Gastroesophageal sphincter (tissue), 4 donors: ENCODE measurements around the gene ETV3L. TPM values are rescaled to one million over a fixed set of nuclear protein-coding genes. Genes with fewer than 3 reads are reported as not detected.

ENCODE experiments used
- ATAC-seq: fragments of 150-250 bp; one replicate; pipeline ENCODE4 v1.9.1; 2016; ENCODE audit warnings: mild to moderate bottlenecking, moderate library complexity
- H3K27ac ChIP-seq, 4 donors: fragments of 200-600 bp; sonication (generic) in 3 of 4; 1 replicate in 3 of 4; 2 replicates in 1 of 4; pipeline ENCODE4 v1.5.1; 2016 to 2019
- H3K27me3 ChIP-seq: fragments of 200-600 bp; sonication (generic); one replicate; pipeline ENCODE4 v1.5.1; 2019
- H3K36me3 ChIP-seq, 2 donors: fragments of 200-600 bp; sonication (generic); one replicate each; pipeline ENCODE4 v1.5.1; 2019; ENCODE audit warnings: control low read depth in 1 of 2
- H3K4me1 ChIP-seq, 3 donors: fragments of 200-600 bp; sonication (generic); 1 replicate in 2 of 3; 2 replicates in 1 of 3; pipeline ENCODE4 v1.5.1; 2016 to 2019; ENCODE audit warnings: control low read depth in 2 of 3
- H3K4me3 ChIP-seq, 2 donors: fragments of 200-600 bp; sonication (generic); one replicate each; pipeline ENCODE4 v1.5.1; 2019; ENCODE audit warnings: mild to moderate bottlenecking in 1 of 2, moderate library complexity in 1 of 2
- H3K9me3 ChIP-seq, 3 donors: fragments of 200-600 bp; sonication (generic); one replicate each; pipeline ENCODE4 v1.5.1; 2017 to 2019; ENCODE audit warnings: control low read depth in 2 of 3
- CTCF ChIP-seq, 4 experiments: fragments of 200-600 bp in 2 of 4; fragments of 450-650 bp in 2 of 4; sonication (generic) in 1 of 4; IDR thresholded peaks; one replicate each; pipeline ENCODE4 v1.5.1; 2017 to 2019; ENCODE audit warnings: antibody characterized with exemption in 4 of 4, mild to moderate bottlenecking in 2 of 4, moderate library complexity in 2 of 4
- EP300 ChIP-seq: sonication (generic); formaldehyde crosslinking; IDR thresholded peaks from one replicate; pipeline ENCODE4 v1.6.1; 2017; ENCODE audit warnings: antibody characterized with exemption, mild to moderate bottlenecking
- POLR2A ChIP-seq, 2 donors: fragments of 450-650 bp; IDR thresholded peaks; one replicate each; pipeline ENCODE4 v1.6.1; 2017; ENCODE audit warnings: antibody characterized with exemption in 2 of 2, mild to moderate bottlenecking in 2 of 2, moderate library complexity in 1 of 2
- POLR2AphosphoS5 ChIP-seq: sonication (generic); formaldehyde crosslinking; IDR thresholded peaks from one replicate; pipeline ENCODE4 v1.6.1; 2017; ENCODE audit warnings: antibody characterized with exemption
- WGBS, 2 donors: methylation state at CpG; one replicate each; pipeline ENCODE4 v1.1.5; 2018; ENCODE audit warnings: low coverage in 1 of 2; 5-methylcytosine and 5-hydroxymethylcytosine counted together
- total RNA-seq, 4 donors: library from RNA; depleted of rRNA; stranded (reverse); fragments of >200 nt; gene quantifications; one replicate each; pipeline ENCODE4 v1.1.0, GENCODE V29; 2016

Gene ETV3L
- total RNA-seq, 4 donors from 2014 or later = not detected

DNA sequence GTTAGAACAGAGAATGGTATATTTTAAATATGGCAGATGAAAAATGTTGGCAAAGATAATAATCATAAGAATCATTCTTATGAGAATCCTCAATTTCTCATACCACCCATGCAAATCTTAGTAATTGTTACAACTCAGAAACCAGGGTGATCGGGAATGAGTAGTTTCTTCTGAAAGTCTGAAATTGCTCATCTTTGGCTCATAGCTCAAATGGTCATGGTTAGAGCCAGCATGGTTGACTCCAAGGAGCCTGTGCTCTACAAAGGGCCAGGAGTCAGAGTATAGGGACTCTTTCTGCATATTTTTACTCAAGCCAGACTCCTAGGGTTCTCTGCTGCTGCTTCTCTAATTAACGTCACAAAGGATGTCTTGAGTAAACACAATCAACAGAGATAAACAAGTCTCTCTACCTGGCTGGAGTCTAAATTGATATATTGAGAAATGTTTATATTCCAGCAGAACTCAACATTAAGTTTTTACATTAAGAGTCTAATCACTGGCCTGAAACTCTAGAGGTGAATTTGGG lies 40.5 kb upstream of the ETV3L start:
- ATAC-seq = no peak
- H3K9me3 ChIP-seq = no peaks in the 10 kb centered on the region
- H3K36me3 ChIP-seq = peaks cover 0 to 9% of the 10 kb centered on the region in 2 donors
- TF ChIP-seq CTCF (IDR thresholded peaks at IDR 0.05) (no peak), POLR2A (IDR thresholded peaks at IDR 0.05) (no peak), EP300 (no peak), POLR2AphosphoS5 (no peak)
- no peaks in the 10 kb centered on the region for H3K27me3 ChIP-seq
- no peak overlapping the region for H3K4me3 ChIP-seq
- H3K27ac ChIP-seq = no peak overlapping the region
- H3K4me1 ChIP-seq = peaks cover 3 to 34% (median 11%) of the 10 kb centered on the region in 3 donors
- WGBS, 2 donors = 53 to 80% methylated on average over 2 of the region's 2 CpGs

- Histone ChIP-seq H3K27me3 (no peaks in the 10 kb centered on the region), H3K9me3 (no peaks in the 10 kb centered on the region), H3K27ac (peak overlapping the region; percentile 91 to 98 (median 97)), H3K4me3 (peak overlapping the region; percentile 63 to 96), H3K36me3 (peaks cover 0 to 19% of the 10 kb centered on the region in 2 donors), H3K4me1 (peaks cover 3 to 34% (median 11%) of the 10 kb centered on the region in 3 donors)
- TF ChIP-seq POLR2AphosphoS5 = no peak
- TF ChIP-seq POLR2A (IDR thresholded peaks at IDR 0.05) = no peak
- TF ChIP-seq CTCF (IDR thresholded peaks at IDR 0.05) = no peak
- no peak for TF ChIP-seq EP300
- 19 to 24% methylated on average over 7 to 9 of the region's 9 CpGs for WGBS, 2 donors
- no peak for ATAC-seq
Observed at GRCh38 chr1:157139052-157139715, 39.6 kb upstream of the ETV3L start.

DNA sequence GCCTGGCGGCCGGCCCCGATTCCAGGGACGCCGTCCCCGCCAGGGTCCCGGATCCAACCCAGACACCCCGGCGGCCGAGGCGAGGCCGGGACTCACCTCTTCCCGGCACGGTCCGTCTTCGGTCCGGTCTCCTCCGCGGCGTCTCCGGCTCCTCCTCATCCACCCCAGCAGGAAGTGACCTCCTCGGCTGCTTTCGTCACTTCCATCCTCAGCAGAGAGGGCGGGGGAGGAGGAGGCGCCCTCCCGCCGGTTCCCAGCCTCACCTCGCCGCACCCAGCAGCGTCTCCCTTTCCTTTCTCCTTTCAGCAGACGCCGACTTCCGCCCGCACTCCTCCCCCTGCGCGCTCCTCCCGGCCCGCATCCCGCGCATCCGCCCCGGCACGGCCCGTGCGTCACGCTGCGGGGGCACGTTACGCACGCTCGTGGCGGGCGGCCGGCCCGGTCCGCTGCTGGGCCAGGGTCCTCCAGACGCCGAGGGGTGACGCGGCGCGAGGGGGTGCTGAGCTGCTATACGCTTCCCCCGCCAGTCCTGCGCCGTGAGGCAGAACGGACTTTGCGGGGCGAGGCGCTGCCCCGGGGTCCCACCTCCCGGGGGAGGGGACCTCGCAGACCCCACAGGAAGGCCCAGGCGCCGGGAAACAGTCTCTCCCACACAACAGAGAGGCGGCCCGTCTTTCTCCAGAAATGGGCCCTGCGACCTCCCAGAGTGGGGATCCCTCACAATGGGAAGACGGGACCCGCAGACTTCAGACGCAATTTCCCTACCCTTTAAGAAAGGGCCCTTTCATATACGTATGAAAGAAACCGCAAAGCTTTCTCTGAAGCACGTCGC lies 38.8 kb upstream of the ETV3L start, which contains the start of gene ETV3:
ETV3 (minus strand) TSS at position 176 of the 832 bp plus-strand sequence. CDS start 2,043 bp downstream, outside the sequence.
- Histone ChIP-seq H3K9me3 (no peaks in the 10 kb centered on the region), H3K4me3 (peak within 1 kb of the TSS; percentile 63 to 96), H3K27ac (peak within 1 kb of the TSS; percentile 91 to 98 (median 97)), H3K4me1 (peaks cover 3 to 34% (median 11%) of the 10 kb centered on the region in 3 donors), H3K36me3 (peaks cover 0 to 26% of the 10 kb centered on the region in 2 donors), H3K27me3 (no peaks in the 10 kb centered on the region)
- ATAC-seq = peak; percentile 98
- TF ChIP-seq EP300 = no peak
- TF ChIP-seq CTCF (IDR thresholded peaks at IDR 0.05) = peak in 1 of 4 experiments; percentile 20
- peak; percentile 89 to 92 for TF ChIP-seq POLR2A (IDR thresholded peaks at IDR 0.05)
- TF ChIP-seq POLR2AphosphoS5 = peak; percentile 94
- WGBS, 2 donors = 0 to 5% methylated on average over 3 to 4 of the region's 85 CpGs

GRCh38 chr1:157137408-157138219 lies 38.0 kb upstream of the ETV3L start:
- TF ChIP-seq POLR2AphosphoS5 (no peak), EP300 (no peak), POLR2A (IDR thresholded peaks at IDR 0.05) (no peak), CTCF (IDR thresholded peaks at IDR 0.05) (no peak)
- no peaks in the 10 kb centered on the region for H3K27me3 ChIP-seq
- H3K4me3 ChIP-seq = peak overlapping the region; percentile 63 to 96
- H3K4me1 ChIP-seq = peaks cover 3 to 34% (median 11%) of the 10 kb centered on the region in 3 donors
- 0 to 1% methylated on average over 9 to 16 of the region's 36 CpGs for WGBS, 2 donors
- H3K9me3 ChIP-seq = no peaks in the 10 kb centered on the region
- peaks cover 0 to 35% of the 10 kb centered on the region in 2 donors for H3K36me3 ChIP-seq
- ATAC-seq = no peak
- H3K27ac ChIP-seq = peak overlapping the region; percentile 91 to 98 (median 97)
